Activated gamma-delta T cell treated with anti-CD3 and anti-CD28 coated beads, Interleukin-2, amount 50 U/mL, for 16 hours (primary cell): ENCODE data around the gene NOL4L.

ENCODE experiments used
- DNase-seq: peaks from one replicate; pipeline ENCODE4 v3.0.0-alpha.2; 2020; ENCODE audit warnings: low read depth

NOL4L gene, protein sequence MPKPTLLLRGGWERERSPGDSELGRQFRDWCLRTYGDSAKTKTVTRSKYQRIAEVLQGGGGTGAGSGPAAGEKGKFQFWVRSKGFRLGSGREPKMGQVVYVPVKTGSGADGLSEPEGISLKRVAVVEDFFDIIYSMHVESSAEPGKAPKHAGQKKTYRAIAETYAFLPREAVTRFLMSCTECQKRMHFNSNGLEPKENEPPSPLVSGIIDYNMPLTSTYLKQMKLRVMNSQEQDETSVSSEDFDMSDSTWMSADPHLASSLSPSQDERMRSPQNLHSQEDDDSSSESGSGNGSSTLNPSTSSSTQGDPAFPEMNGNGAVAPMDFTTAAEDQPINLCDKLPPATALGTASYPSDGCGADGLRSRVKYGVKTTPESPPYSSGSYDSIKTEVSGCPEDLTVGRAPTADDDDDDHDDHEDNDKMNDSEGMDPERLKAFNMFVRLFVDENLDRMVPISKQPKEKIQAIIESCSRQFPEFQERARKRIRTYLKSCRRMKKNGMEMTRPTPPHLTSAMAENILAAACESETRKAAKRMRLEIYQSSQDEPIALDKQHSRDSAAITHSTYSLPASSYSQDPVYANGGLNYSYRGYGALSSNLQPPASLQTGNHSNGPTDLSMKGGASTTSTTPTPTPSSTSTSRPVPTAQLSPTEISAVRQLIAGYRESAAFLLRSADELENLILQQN

DNA sequence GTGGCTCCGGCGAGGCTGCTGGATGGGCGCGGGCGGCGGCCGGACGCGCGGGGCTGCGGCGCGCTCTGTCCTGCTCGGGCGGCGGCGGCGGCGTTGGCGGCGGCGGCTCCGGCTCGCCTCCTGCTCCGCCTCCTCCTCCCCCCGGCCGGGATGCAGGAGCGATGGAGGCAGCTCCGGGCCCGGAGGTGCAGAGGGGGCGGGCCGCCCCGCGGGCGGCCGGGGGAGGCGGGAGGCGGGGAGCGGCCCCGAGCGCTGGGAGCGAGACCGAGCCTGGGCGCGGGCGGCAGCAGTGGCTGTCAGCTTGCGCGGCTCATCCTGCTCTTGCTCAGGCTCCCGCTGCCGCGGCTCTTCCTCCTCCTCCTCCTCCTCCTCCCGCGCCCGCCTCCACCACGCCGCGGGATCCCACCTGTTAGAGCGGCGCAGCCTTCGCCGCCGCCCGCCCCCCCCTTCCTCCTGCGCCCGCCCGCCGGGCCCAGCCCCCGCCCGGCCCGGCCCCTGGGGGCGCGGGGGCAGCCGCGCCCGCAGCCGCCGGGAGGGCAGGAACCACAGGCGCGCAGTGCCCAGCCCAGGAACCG, at the start of gene NOL4L:
NOL4L (minus strand) TSS at position 323 of the 575 bp plus-strand sequence. CDS start 443 bp downstream, outside the sequence.
- DNase-seq: no peak

- DNase-seq: no peak
These were observed 49.1 kb upstream of the NOL4L start for GRCh38 chr20:32634041-32634805.

DNA sequence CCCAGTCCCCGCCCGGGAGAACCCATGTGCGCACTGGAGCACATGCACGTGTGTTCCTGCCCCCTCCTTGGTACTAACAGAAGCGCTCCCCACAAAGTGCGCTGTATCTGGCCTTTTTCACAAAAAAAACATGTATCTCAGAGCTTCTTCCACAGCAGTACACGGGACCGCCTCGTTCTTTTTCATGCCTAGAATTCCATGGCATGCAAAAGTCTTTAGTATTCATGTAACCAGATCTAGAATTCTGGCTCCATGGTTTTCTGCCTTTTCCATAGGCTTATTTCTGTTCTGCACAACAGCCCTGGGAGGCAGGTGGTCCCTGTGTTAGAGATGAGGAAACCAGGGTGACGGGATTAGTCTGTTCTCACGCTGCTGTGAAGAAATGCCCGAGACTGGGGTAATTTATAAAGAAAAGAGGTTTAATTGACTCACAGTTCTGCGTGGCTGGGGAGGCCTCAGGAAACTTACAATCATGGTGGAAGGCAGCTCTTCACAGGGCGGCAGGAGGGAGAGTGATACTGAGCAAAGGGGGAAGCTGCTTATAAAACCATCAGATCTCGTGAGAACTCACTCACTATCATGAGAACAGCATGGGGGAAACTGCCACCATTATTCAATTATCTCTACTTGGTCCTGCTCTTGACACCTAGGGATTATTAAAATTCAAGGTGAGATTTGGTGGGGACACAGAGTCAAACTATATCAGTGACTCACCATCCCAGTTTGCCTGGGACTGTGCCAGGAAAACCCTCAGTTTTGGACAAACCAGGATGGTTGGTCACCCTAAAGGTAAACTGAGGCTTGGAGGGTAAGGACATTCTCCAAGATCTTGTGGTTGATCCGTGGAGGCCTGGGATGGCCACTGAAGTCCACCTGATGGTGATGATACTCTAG, 47.6 kb upstream of the NOL4L start:
- DNase-seq: no peak

GRCh38 chr20:32631933-32632460, 46.9 kb upstream of the NOL4L start:
- DNase-seq: no peak

DNA sequence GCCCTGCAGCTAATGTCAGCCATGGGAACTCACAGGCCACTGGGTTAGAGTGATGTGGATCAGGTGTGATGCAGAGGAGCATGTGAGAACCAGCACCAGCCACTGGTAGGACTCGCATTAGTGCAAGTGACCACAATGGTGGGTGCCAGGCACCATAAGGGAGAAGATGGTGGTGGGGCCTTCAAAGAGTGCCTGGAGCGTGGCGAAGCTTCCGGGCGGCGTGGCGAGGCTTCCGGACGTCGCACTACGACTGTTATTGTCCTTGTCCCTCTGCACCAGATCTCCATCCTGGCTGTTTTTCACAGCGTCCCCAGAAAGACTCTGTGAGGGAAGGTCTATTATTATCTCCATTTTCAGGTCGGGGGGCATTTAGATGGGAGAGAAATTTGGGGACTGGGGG, 44.7 kb upstream of the NOL4L start:
- DNase-seq: no peak

DNA sequence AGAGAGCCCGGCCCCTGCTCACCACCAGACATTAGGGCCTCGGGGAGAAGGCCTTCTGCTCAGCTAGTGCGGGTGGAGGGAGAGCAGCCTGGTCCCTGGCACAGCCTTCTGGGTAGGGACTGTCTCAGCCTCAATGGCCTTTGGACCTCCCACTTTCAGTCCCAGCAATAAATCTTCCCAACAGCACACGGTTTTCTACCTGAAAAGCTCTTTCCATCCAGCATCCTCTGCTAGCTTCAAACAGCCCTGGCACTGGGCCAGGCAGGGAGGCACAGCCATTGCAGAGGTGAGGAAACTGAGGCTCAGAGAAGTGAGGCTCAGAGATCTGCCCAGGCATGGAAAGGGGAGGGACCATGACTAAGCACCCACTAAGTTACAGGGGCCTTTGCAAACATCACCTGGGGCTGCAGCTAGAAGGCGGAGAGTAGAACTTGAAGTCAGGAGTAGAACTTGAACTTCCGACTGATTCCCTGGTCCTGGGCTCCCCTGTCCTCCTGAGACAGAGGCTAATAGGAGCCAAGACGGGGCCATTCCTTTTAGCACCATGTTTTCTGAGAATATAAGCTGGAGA, 43.9 kb upstream of the NOL4L start:
- DNase-seq: no peak

DNA sequence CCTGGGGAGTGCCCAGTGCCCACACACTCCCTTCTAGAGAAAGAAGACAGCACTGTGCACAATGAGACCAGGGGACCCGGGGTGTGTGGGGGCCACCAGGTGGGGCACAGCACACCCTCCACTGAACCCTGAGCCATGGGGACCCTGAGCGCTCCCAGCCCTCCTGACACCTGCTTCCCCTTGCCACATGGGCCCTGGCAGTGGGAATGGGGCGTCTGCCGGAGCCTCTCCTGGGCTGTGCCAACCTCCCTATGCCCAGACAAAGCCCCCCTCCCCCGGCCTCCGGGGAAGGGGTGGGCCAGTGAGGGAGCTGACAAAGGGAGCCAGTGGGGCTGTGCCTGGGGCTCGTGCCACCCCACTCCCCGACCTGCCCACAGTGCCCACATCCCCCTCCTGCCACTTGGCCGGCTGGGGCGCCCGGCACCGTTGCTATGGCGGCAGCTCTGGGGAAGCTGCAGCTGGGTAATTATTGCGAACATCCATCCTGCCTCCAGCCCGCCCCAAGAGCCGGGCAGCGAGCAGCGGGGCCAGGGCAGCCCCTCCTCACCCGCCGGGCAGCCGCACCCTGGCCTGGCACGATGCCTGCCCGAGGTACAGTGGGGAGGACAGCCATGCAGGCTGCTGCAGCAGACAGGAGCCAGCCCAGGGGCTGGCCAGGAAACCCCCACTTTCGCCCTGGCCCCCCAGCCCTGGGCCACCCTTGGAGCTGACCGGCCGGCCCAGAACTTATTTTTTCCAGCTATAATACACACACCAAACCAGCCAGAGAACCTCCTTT, 41.9 kb upstream of the NOL4L start:
- no peak for DNase-seq

DNA sequence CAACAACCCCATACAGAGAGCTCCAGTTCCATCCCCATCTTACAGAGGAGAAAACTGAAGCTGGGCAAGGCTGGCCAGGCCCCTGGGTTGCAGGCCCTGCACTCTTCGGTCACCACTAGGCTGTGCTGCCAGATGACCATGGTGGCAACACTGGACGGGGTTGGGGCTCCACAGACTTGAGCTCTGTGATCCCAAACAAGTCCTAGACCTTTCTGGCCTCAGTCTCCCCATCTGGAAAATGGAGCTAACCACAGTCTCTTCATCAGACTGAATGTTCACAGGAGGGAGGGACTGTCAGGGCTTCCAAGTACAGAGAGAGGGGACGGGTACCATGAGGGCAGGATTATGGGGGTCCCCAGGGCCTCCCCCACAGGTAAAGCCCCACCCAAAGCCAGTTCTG, 41.3 kb upstream of the NOL4L start:
- DNase-seq: no peak

DNA sequence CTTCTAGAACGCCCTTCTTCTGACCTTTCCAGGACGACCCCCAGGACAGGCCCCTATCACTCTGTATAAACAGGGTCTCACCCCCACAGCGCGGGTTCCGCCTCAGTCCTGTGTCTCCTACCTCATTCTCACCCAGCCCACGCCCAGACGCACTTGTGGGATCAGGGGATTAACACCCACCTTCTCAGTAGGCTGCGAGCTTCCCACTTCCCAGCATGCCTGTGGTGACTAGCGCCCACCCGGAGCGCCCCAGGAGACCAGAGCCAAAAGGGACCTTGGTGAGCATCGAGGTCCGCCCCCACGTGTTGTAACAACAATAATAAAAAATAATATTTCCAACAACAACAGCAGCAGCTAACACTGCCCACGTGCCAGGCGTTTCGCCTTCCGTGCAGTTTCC, 40.9 kb upstream of the NOL4L start:
- DNase-seq: no peak

- DNase-seq: no peak
These were observed 39.7 kb upstream of the NOL4L start for GRCh38 chr20:32624687-32625345.

DNA sequence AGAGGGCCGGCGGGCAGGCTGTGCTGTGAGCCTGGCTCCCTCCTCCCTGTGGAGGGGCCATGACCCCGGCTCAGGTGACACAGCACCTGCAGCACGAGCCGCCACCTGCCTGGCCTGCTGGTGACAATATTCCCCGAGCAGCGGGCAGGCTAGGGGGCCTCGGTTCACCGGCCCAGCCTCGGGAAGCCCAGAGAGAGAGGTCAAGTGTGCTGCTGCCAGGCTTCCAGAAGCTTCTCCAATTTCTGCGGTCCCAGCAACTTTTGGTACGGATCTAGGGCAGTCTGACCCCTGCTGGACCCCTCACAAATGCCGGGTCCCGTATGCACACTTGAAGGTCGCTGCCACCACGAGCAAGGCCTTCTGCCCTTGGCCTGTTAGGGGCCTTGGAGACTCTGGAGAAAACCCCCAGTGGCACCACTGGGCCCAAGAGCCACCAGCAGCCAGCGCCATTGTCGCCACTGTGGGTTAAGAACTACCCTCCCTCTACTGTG, 38.6 kb upstream of the NOL4L start:
- DNase-seq: no peak

DNA sequence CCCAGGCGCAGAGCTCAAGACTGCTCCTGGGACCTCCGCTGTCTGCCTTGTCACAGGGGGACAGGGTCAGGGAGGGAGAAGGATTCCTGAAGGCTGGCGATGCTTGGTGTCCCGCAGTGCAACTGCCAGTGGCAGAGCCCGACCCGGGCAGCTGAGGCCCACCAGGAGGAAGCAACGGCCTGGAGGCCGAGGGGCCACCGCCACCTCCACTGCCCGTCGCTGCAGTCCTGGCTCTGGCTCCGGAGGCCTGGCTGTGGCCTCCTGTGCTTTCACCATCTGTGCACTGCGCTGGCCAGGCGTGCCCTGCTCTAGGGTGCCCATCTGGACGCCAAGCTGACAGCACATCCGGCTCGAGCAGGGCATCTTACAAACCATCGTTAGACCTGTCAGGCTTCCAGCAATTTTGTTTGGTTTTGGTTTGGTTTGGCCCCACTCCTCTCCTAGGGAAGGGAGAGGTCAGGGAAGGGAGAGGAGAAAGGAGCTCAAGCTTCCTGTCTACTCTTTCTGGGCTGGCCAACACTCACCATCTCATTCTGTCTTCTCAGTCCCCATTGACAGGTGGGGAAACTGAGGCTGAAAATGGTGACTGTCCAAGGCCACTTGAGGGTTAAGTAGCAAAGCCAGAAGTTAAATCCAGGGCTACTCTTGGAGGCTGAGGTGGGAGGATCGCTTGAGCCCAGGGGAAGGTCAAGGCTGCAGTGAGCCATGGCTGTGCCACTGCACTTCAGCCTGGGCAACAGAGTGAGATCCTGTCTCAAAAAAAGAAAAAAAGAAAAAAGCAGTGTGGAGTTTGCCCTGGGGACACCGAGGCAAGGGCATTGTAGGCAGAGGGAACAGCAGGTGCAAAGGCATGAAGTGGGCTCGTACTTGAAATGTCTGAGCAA, 37.7 kb upstream of the NOL4L start:
- no peak for DNase-seq

GRCh38 chr20:32621891-32622584, 36.9 kb upstream of the NOL4L start:
- DNase-seq: no peak

- no peak for DNase-seq
These were observed 36.1 kb upstream of the NOL4L start for GRCh38 chr20:32621071-32621890.

DNA sequence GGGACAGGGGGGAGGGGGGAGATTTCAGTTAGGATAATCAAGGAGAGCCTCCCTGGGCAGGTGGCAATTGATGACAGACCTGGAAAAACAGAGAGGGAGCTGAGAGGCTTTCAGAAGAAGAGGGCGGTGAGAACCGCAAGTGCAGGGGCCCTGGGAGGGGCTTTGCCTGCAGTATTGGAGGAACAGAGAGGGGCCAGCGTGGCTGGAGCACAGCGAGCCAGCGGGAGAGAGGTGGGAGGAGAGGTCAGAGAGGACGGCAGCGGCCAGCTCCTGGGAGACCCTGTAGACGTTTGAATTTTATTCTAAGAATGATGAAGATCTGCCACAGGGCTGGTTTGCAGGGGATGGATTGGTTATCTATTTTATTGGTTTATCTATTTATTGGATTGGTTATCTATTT, 34.5 kb upstream of the NOL4L start:
- no peak for DNase-seq

DNA sequence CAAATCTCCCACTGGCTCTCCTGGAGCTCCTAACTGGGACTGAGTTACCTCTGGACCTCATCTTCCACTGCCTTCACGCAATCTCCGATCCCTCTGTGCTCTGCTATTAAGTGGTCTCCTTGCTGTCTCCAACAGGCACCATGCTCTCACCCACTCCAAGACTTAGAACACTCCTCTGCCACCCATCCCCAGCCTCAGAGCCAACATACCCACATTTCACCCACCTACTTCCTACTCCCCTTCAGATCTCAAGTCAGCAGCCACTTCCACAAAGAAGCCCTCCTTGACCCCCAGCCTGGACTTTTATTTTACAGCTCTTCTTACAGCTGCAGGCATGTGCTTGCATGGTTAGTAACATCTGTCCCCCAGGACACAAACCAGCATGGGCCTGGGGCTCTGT, 29.6 kb upstream of the NOL4L start:
- DNase-seq: no peak

GRCh38 chr20:32614303-32614702, 29.2 kb upstream of the NOL4L start:
- DNase-seq: no peak
